B cell (primary cell): Measurements from ENCODE around the gene MEOX2. TPM values are rescaled to one million over a fixed set of nuclear protein-coding genes. Genes with fewer than 3 reads are reported as not detected.

ENCODE experiments used
- ATAC-seq: fragments of 200-7000 bp; cut with Tn5 transposase; one replicate; pipeline ENCODE4 v1.10.0; 2021; ENCODE audit warnings: low read depth, mild to moderate bottlenecking, moderate number of reproducible peaks, moderate library complexity
- CTCF ChIA-PET: fragments of 350-600 bp; sonication (Branson Sonifier 250); formaldehyde crosslinking; loops from one replicate; lab custom pipeline; 2021; ENCODE audit warnings: antibody characterized with exemption, inconsistent platforms; lab: Charles Lee
- POLR2A ChIA-PET: fragments of 350-600 bp; sonication (Branson Sonifier 250); formaldehyde crosslinking; loops from one replicate; lab custom pipeline; 2021; ENCODE audit warnings: antibody characterized with exemption; lab: Charles Lee
- DNase-seq: peaks from one replicate; pipeline ENCODE4 v3.0.0; 2013
- H2AFZ ChIP-seq: 2 replicates; pipeline ENCODE4 v1.6.1; 2012; ENCODE audit warnings: mild to moderate bottlenecking, low read depth, low read length; ENCODE audit not compliant: insufficient read depth, poor library complexity, severe bottlenecking
- H3K27ac ChIP-seq, 2 donors: 1 replicate in 1 of 2; 2 replicates in 1 of 2; pipeline ENCODE4 v1.5.1; 2012 to 2013; ENCODE audit warnings: low read length in 2 of 2, mild to moderate bottlenecking in 2 of 2, moderate library complexity in 1 of 2
- H3K27me3 ChIP-seq, 4 experiments: fragments of 200-600 bp in 1 of 4; sonication (generic) in 1 of 4; replicated peaks in 1 of 4; 1 replicate in 2 of 4; 2 replicates in 2 of 4; pipeline versions ENCODE4 v1.6.1 to v1.7.0; 2013 to 2016; ENCODE audit warnings: low read length in 3 of 4, mild to moderate bottlenecking in 2 of 4, mixed read lengths in 1 of 4, moderate library complexity in 1 of 4; ENCODE audit not compliant: insufficient read depth in 4 of 4, control insufficient read depth in 3 of 4; ENCODE audit errors: control extremely low read depth in 1 of 4
- H3K36me3 ChIP-seq, 2 experiments: replicated peaks in 1 of 2; 1 replicate in 1 of 2; 2 replicates in 1 of 2; pipeline versions ENCODE4 v1.6.1 to v1.7.1; 2013; ENCODE audit warnings: low read length in 1 of 2; ENCODE audit not compliant: insufficient read depth in 2 of 2, control insufficient read depth in 1 of 2; ENCODE audit errors: control extremely low read depth in 1 of 2, extremely low read depth in 1 of 2
- H3K4me1 ChIP-seq, 2 donors: fragments of 200-600 bp in 1 of 2; sonication (generic) in 1 of 2; 1 replicate in 1 of 2; 2 replicates in 1 of 2; pipeline versions ENCODE4 v1.5.1 to v1.6.1; 2013 to 2017; ENCODE audit warnings: low read length in 2 of 2; ENCODE audit not compliant: control insufficient read depth in 2 of 2, insufficient read depth in 2 of 2
- H3K4me2 ChIP-seq: replicated peaks from 2 replicates; pipeline ENCODE3; 2012; ENCODE audit warnings: mild to moderate bottlenecking, low read depth, low read length; ENCODE audit not compliant: poor library complexity, severe bottlenecking
- H3K4me3 ChIP-seq, 5 experiments: fragments of 200-600 bp in 1 of 5; sonication (generic) in 1 of 5; 1 replicate in 3 of 5; 2 replicates in 2 of 5; pipeline versions ENCODE4 v1.5.1 to v1.7.0; 2011 to 2016; ENCODE audit warnings: low read length in 4 of 5, mild to moderate bottlenecking in 4 of 5, low read depth in 2 of 5, control low read depth in 1 of 5, moderate library complexity in 1 of 5; ENCODE audit not compliant: insufficient read depth in 1 of 5; ENCODE audit errors: control extremely low read depth in 1 of 5, extremely low read depth in 1 of 5
- H3K79me2 ChIP-seq: fragments of 200-600 bp; sonication (generic); one replicate; pipeline ENCODE4 v1.6.0; 2016; ENCODE audit warnings: low read length; ENCODE audit not compliant: control insufficient read depth, insufficient read depth
- H3K9ac ChIP-seq: fragments of 200-600 bp; sonication (generic); 2 replicates; pipeline ENCODE4 v1.6.1; 2017; ENCODE audit warnings: mild to moderate bottlenecking, low read length, moderate library complexity
- H3K9me3 ChIP-seq, 3 donors: one replicate each; pipeline versions ENCODE4 v1.6.1 to v1.7.1; 2013; ENCODE audit warnings: low read length in 2 of 3; ENCODE audit not compliant: control insufficient read depth in 2 of 3, insufficient read depth in 1 of 3; ENCODE audit errors: control extremely low read depth in 1 of 3
- H4K20me1 ChIP-seq: 2 replicates; pipeline ENCODE4 v1.6.0; 2012; ENCODE audit warnings: mild to moderate bottlenecking, low read length; ENCODE audit not compliant: insufficient read depth, control insufficient read depth, poor library complexity, severe bottlenecking
- H3K27ac Mint-ChIP-seq: one replicate; pipeline ENCODE4 v1.8.0; 2021; ENCODE audit warnings: mixed read lengths
- H3K27me3 Mint-ChIP-seq: one replicate; pipeline ENCODE4 v1.8.0; 2021; ENCODE audit warnings: mixed read lengths
- H3K4me1 Mint-ChIP-seq: one replicate; pipeline ENCODE4 v1.8.0; 2021; ENCODE audit warnings: mixed read lengths
- H3K4me3 Mint-ChIP-seq: one replicate; pipeline ENCODE4 v1.8.0; 2021; ENCODE audit warnings: mixed read lengths
- H3K9me3 Mint-ChIP-seq: one replicate; pipeline ENCODE4 v1.8.0; 2022; ENCODE audit warnings: mixed read lengths; ENCODE audit not compliant: insufficient read depth
- CTCF ChIP-seq: fragments of 200-600 bp; IDR thresholded peaks from one replicate; pipeline ENCODE4 v1.8.0; 2022; ENCODE audit warnings: antibody characterized with exemption, mild to moderate bottlenecking
- EZH2 ChIP-seq: IDR thresholded peaks from 2 replicates; pipeline ENCODE4 v1.6.1; 2012; ENCODE audit warnings: borderline replicate concordance, low read depth, mild to moderate bottlenecking, moderate library complexity, low read length; ENCODE audit not compliant: insufficient read depth, poor library complexity, severe bottlenecking
- WGBS: methylation state at CpG from one replicate; pipeline ENCODE4 v1.1.5; 2013; ENCODE audit warnings: missing lambda C conversion rate; ENCODE audit not compliant: insufficient coverage; 5-methylcytosine and 5-hydroxymethylcytosine counted together
- intact Hi-C: fragments of 100-400 bp; cut with micrococcal nuclease; formaldehyde crosslinking; loops from one replicate; pipeline ENCODE4 v1.10.0; 2022
- polyA plus RNA-seq: library from polyadenylated mRNA; depleted of rRNA; stranded (reverse); fragments of >200 nt; gene quantifications from 2 replicates; pipeline ENCODE4 v1.2.3, GENCODE V29; 2012
- total RNA-seq, 2 donors: library from RNA; stranded (reverse); fragments of 120-200 nt in 1 of 2; gene quantifications; 1 replicate in 1 of 2; 2 replicates in 1 of 2; pipeline versions ENCODE4 v1.2.3 to v1.2.4, GENCODE V29; 2013 to 2022

Gene MEOX2
- total and polyA plus RNA-seq, 2 donors (not counting 1 experiment from before 2014, with no cell fraction given): not detected

GRCh38 chr7:15626041-15626440 is 60.4 kb downstream of the MEOX2 start:
- CTCF ChIA-PET: no interaction called here
- Histone ChIP-seq H3K4me2 (no peak overlapping the region), H3K27ac (no peak overlapping the region), H2AFZ (no peak overlapping the region), H3K36me3 (no peaks in the 10 kb centered on the region), H3K4me3 (no peak overlapping the region), H3K9ac (no peak overlapping the region), H3K4me1 (no peaks in the 10 kb centered on the region), H4K20me1 (no peaks in the 10 kb centered on the region), H3K27me3 (no peaks in the 10 kb centered on the region), H3K79me2 (no peaks in the 10 kb centered on the region), H3K9me3 (no peaks in the 10 kb centered on the region)
- Mint-ChIP-seq H3K4me1 (no peaks in the 10 kb centered on the region), H3K4me3 (no peak overlapping the region), H3K9me3 (peaks cover 3% of the 10 kb centered on the region), H3K27me3 (no peaks in the 10 kb centered on the region), H3K27ac (no peak overlapping the region)
- WGBS: no CpG with 5 or more reads among the region's 1 CpG
- POLR2A ChIA-PET: no interaction called here
- intact Hi-C loops: no loop called here
- no peak for ATAC-seq
- no peak for DNase-seq
- TF ChIP-seq CTCF: no peak
- TF ChIP-seq EZH2: no peak

GRCh38 chr7:15625466-15625865 is 61.0 kb downstream of the MEOX2 start:
- Histone ChIP-seq H3K36me3 (no peaks in the 10 kb centered on the region), H3K27me3 (no peaks in the 10 kb centered on the region), H3K9me3 (no peaks in the 10 kb centered on the region), H3K79me2 (no peaks in the 10 kb centered on the region), H4K20me1 (no peaks in the 10 kb centered on the region), H2AFZ (no peak overlapping the region), H3K4me3 (no peak overlapping the region), H3K27ac (no peak overlapping the region), H3K4me2 (no peak overlapping the region), H3K4me1 (no peaks in the 10 kb centered on the region), H3K9ac (no peak overlapping the region)
- ChIA-PET POLR2A (no interaction called here), CTCF (no interaction called here)
- no peak for DNase-seq
- TF ChIP-seq EZH2 (no peak), CTCF (no peak)
- no peaks in the 10 kb centered on the region for H3K27me3 Mint-ChIP-seq
- no peak for ATAC-seq
- no CpG with 5 or more reads among the region's 1 CpG for WGBS
- intact Hi-C loops: no loop called here
- H3K4me1 Mint-ChIP-seq: no peaks in the 10 kb centered on the region
- peaks cover 3% of the 10 kb centered on the region for H3K9me3 Mint-ChIP-seq
- H3K4me3 Mint-ChIP-seq: no peak overlapping the region
- H3K27ac Mint-ChIP-seq: no peak overlapping the region
